BLaER1 treated with 17β-estradiol and CSF1 and Interleukin-3, amounts not matched to agents 10 nM and 100 nM (cell line): ENCODE measurements around the gene USH2A.

Experiments
- H3K27ac ChIP-seq, 11 experiments: shearing (Covaris generic); formaldehyde crosslinking; 2 replicates each; pipeline ENCODE4 v1.8.1; 2022
- H3K27me3 ChIP-seq, 11 experiments: shearing (Covaris generic); formaldehyde crosslinking; 2 replicates each; pipeline ENCODE4 v1.8.1; 2022
- H3K36me3 ChIP-seq, 11 experiments: shearing (Covaris generic); formaldehyde crosslinking; 2 replicates each; pipeline ENCODE4 v1.8.1; 2022
- H3K4me1 ChIP-seq, 10 experiments: shearing (Covaris generic); formaldehyde crosslinking; 2 replicates each; pipeline ENCODE4 v1.8.1; 2022
- H3K4me2 ChIP-seq, 11 experiments: shearing (Covaris generic); formaldehyde crosslinking; 2 replicates each; pipeline ENCODE4 v1.8.1; 2022
- H3K4me3 ChIP-seq, 10 experiments: shearing (Covaris generic); formaldehyde crosslinking; 2 replicates each; pipeline ENCODE4 v1.8.1; 2022
- H3K9ac ChIP-seq, 11 experiments: shearing (Covaris generic); formaldehyde crosslinking; 2 replicates each; pipeline ENCODE4 v1.8.1; 2022
- H3K9me3 ChIP-seq, 11 experiments: shearing (Covaris generic); formaldehyde crosslinking; replicated peaks in 1 of 11; 2 replicates each; pipeline ENCODE4 v1.8.1; 2022
- H4K20me1 ChIP-seq, 11 experiments: shearing (Covaris generic); formaldehyde crosslinking; 2 replicates each; pipeline ENCODE4 v1.8.1; 2022
- Cebpa-rat ChIP-seq, 11 experiments: shearing (Covaris generic); IDR thresholded peaks; 2 replicates each; pipeline ENCODE4 v1.8.1; 2022

USH2A gene

DNA sequence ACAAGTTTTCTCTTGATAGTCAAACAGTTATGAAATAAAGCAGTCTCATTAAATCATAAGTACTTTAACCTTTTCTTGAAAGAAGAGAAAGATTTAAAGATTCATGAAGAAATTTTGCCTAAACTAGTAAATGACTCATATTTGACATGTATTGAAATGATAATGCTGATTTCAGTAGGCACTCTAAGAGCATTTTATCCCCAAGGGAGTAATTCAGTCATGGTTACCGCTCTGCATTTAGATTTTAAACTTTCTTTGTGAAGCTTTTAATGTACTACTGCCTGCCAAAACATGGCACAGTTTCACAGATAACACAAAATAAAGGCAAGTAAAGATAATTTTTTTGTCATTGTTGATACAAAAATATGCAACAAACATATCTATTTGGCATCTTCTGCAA, 6.8 kb downstream of the USH2A start:
- no peaks in the 10 kb centered on the region for H3K27me3 ChIP-seq
- no peak for TF ChIP-seq Cebpa-rat (IDR thresholded peaks at IDR 0.05)
- no peak overlapping the region for H3K9ac ChIP-seq
- no peaks in the 10 kb centered on the region for H3K9me3 ChIP-seq
- H4K20me1 ChIP-seq = no peaks in the 10 kb centered on the region
- no peak overlapping the region for H3K4me2 ChIP-seq
- H3K36me3 ChIP-seq = no peaks in the 10 kb centered on the region
- H3K4me1 ChIP-seq = no peaks in the 10 kb centered on the region
- no peak overlapping the region for H3K4me3 ChIP-seq
- H3K27ac ChIP-seq = no peak overlapping the region

GRCh38 chr1:216410026-216410425, 13.2 kb downstream of the USH2A start:
- Histone ChIP-seq H3K27me3 (no peaks in the 10 kb centered on the region), H3K4me1 (no peaks in the 10 kb centered on the region), H4K20me1 (no peaks in the 10 kb centered on the region), H3K4me3 (no peak overlapping the region), H3K9ac (no peak overlapping the region), H3K9me3 (no peaks in the 10 kb centered on the region), H3K27ac (no peak overlapping the region), H3K4me2 (no peak overlapping the region), H3K36me3 (no peaks in the 10 kb centered on the region)
- no peak for TF ChIP-seq Cebpa-rat (IDR thresholded peaks at IDR 0.05)

- H3K27me3 ChIP-seq = no peaks in the 10 kb centered on the region
- H4K20me1 ChIP-seq = no peaks in the 10 kb centered on the region
- no peak overlapping the region for H3K4me3 ChIP-seq
- no peak overlapping the region for H3K27ac ChIP-seq
- no peaks in the 10 kb centered on the region for H3K36me3 ChIP-seq
- H3K9me3 ChIP-seq = no peaks in the 10 kb centered on the region
- no peak overlapping the region for H3K4me2 ChIP-seq
- H3K4me1 ChIP-seq = no peaks in the 10 kb centered on the region
- no peak for TF ChIP-seq Cebpa-rat (IDR thresholded peaks at IDR 0.05)
- H3K9ac ChIP-seq = no peak overlapping the region
These were observed 32.3 kb downstream of the USH2A start for GRCh38 chr1:216390956-216391355.

DNA sequence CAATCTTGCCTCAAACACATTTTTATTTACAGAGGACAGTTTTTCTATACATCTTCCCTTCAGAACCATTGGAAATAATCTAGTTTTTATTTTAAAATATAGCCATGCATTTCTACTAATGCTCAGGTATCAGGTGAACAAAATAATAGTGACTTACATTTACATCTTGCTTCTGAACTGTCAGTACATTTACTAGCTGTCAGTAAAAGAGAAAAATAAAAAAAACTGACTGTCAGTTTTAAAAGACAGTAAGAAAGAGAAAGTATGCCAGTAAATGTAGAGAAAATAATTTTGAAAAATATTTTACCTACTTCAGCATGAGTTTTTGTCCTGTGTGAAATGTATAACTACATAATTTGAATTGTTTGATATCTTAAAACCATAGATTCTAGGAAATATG, 33.5 kb downstream of the USH2A start:
- H3K9me3 ChIP-seq = no peaks in the 10 kb centered on the region
- no peak overlapping the region for H3K4me2 ChIP-seq
- H3K4me1 ChIP-seq = no peaks in the 10 kb centered on the region
- no peak overlapping the region for H3K27ac ChIP-seq
- H3K36me3 ChIP-seq = no peaks in the 10 kb centered on the region
- TF ChIP-seq Cebpa-rat (IDR thresholded peaks at IDR 0.05) = no peak
- no peak overlapping the region for H3K4me3 ChIP-seq
- no peaks in the 10 kb centered on the region for H3K27me3 ChIP-seq
- no peak overlapping the region for H3K9ac ChIP-seq
- no peaks in the 10 kb centered on the region for H4K20me1 ChIP-seq

GRCh38 chr1:216388558-216388957, 34.7 kb downstream of the USH2A start:
- Histone ChIP-seq H3K27ac (no peak overlapping the region), H3K4me3 (no peak overlapping the region), H3K4me2 (no peak overlapping the region), H3K9ac (no peak overlapping the region), H3K9me3 (no peaks in the 10 kb centered on the region), H3K36me3 (no peaks in the 10 kb centered on the region), H4K20me1 (no peaks in the 10 kb centered on the region), H3K27me3 (no peaks in the 10 kb centered on the region), H3K4me1 (no peaks in the 10 kb centered on the region)
- no peak for TF ChIP-seq Cebpa-rat (IDR thresholded peaks at IDR 0.05)

DNA sequence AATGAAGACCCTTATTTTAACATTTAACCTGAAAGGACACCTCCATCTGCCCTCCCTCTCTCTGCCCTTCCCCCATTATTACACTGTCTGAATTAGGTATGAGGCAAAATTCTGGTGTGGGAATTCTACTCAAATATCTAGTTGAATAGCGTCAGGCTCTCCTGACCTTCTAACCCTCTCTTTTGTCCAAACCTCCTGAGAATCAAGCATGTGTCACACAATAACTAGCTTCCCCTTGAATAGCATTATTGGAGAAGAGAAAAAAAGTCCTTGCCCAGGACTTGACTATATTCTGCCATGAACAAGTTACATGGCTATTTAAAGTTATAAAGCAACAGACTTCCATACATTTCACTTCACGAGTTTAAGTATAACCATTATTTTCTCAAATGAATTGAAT, 35.5 kb downstream of the USH2A start:
- Histone ChIP-seq H3K4me2 (no peak overlapping the region), H3K27ac (no peak overlapping the region), H3K27me3 (no peaks in the 10 kb centered on the region), H3K9ac (no peak overlapping the region), H3K9me3 (no peaks in the 10 kb centered on the region), H3K4me3 (no peak overlapping the region), H3K36me3 (no peaks in the 10 kb centered on the region), H4K20me1 (no peaks in the 10 kb centered on the region), H3K4me1 (no peaks in the 10 kb centered on the region)
- TF ChIP-seq Cebpa-rat (IDR thresholded peaks at IDR 0.05) = no peak

GRCh38 chr1:216379441-216379840, 43.8 kb downstream of the USH2A start:
- H3K27ac ChIP-seq = no peak overlapping the region
- H3K4me1 ChIP-seq = no peaks in the 10 kb centered on the region
- no peaks in the 10 kb centered on the region for H3K36me3 ChIP-seq
- no peaks in the 10 kb centered on the region for H3K9me3 ChIP-seq
- H4K20me1 ChIP-seq = no peaks in the 10 kb centered on the region
- no peak for TF ChIP-seq Cebpa-rat (IDR thresholded peaks at IDR 0.05)
- H3K27me3 ChIP-seq = no peaks in the 10 kb centered on the region
- H3K4me2 ChIP-seq = no peak overlapping the region
- no peak overlapping the region for H3K9ac ChIP-seq
- H3K4me3 ChIP-seq = no peak overlapping the region

DNA sequence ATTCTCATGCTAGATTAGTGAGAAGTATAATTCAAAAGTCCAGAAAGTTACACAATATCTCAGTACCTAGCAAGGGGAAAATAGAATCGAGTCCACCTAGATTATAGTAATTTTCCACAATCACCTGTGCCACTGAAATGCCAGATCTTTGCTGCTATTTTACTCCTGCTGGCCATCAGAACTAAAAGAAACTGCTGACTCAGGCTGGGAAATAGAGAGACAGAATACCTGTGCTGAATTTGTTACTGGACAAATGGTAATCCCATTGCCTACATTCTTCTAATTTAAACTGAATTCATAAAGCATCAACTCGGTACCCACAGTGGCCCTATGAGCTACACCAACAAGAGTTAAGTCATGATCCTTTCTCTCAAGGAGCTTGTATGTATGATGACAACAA, 55.0 kb downstream of the USH2A start:
- Histone ChIP-seq H3K9ac (no peak overlapping the region), H3K27ac (no peak overlapping the region), H3K36me3 (no peaks in the 10 kb centered on the region), H3K4me2 (no peak overlapping the region), H3K27me3 (no peaks in the 10 kb centered on the region), H4K20me1 (no peaks in the 10 kb centered on the region), H3K4me1 (no peaks in the 10 kb centered on the region), H3K9me3 (no peaks in the 10 kb centered on the region), H3K4me3 (no peak overlapping the region)
- no peak for TF ChIP-seq Cebpa-rat (IDR thresholded peaks at IDR 0.05)

DNA sequence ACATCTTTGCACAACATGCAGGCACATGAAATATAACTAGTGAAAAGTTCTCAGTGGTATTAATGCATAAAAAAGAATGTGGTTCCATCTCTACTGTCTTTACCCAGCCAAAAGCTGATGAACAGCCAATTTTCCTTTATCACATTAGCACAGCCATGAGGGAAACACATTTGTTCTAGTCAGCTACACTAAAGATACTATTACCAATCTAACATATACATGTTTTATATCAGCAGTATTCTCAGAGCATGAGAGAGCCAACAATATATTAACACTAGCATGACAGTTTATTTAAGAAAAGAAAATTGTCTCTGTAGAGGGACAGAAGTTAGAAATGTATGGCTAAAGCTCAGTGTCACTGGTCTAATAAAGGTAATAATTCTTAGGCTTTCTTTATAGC, 56.3 kb downstream of the USH2A start:
- no peak overlapping the region for H3K9ac ChIP-seq
- H3K27me3 ChIP-seq = no peaks in the 10 kb centered on the region
- TF ChIP-seq Cebpa-rat (IDR thresholded peaks at IDR 0.05) = no peak
- no peak overlapping the region for H3K4me3 ChIP-seq
- no peaks in the 10 kb centered on the region for H3K9me3 ChIP-seq
- H3K4me2 ChIP-seq = no peak overlapping the region
- no peaks in the 10 kb centered on the region for H3K36me3 ChIP-seq
- H3K27ac ChIP-seq = no peak overlapping the region
- no peaks in the 10 kb centered on the region for H3K4me1 ChIP-seq
- H4K20me1 ChIP-seq = no peaks in the 10 kb centered on the region

DNA sequence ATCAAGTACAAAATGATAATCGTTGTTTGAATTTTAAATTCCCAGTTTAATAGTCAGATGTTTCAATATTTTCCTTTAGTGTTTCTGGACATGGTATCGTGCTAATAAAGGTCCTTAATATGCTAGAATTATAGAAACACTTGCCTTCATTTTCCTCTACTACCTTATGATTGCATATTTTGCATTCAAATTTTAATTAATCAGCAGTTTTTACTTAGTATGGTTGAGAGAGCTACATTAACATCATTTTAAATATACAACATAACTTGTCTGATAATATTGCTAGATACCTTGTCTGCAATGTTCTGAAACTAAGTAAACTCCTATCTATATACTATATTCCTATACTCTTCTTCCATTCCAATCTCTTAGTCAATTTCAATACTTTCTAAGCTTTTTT, 66.3 kb downstream of the USH2A start:
- no peaks in the 10 kb centered on the region for H3K9me3 ChIP-seq
- H3K4me2 ChIP-seq = no peak overlapping the region
- no peaks in the 10 kb centered on the region for H3K27me3 ChIP-seq
- H4K20me1 ChIP-seq = no peaks in the 10 kb centered on the region
- TF ChIP-seq Cebpa-rat (IDR thresholded peaks at IDR 0.05) = no peak
- H3K9ac ChIP-seq = no peak overlapping the region
- H3K36me3 ChIP-seq = no peaks in the 10 kb centered on the region
- no peak overlapping the region for H3K27ac ChIP-seq
- no peak overlapping the region for H3K4me3 ChIP-seq
- no peaks in the 10 kb centered on the region for H3K4me1 ChIP-seq

- TF ChIP-seq Cebpa-rat (IDR thresholded peaks at IDR 0.05) = no peak
- Histone ChIP-seq H3K27me3 (no peaks in the 10 kb centered on the region), H3K9ac (no peak overlapping the region), H3K4me2 (no peak overlapping the region), H4K20me1 (no peaks in the 10 kb centered on the region), H3K4me1 (no peaks in the 10 kb centered on the region), H3K4me3 (no peak overlapping the region), H3K36me3 (no peaks in the 10 kb centered on the region), H3K9me3 (no peaks in the 10 kb centered on the region), H3K27ac (no peak overlapping the region)
These were observed 73.1 kb downstream of the USH2A start for GRCh38 chr1:216350186-216350585.
